HepG2 (cell line): ENCODE results near the gene VWC2L. TPM values are rescaled to one million over a fixed set of nuclear protein-coding genes. Genes with fewer than 3 reads are reported as not detected.

Experiments
- HDAC1 ChIP-seq: sonication (generic); formaldehyde crosslinking; IDR thresholded peaks from 2 replicates; pipeline ENCODE4 v1.5.1; 2020; ENCODE audit warnings: mild to moderate bottlenecking, missing genetic modification reagents
- ISL2 ChIP-seq: sonication (generic); formaldehyde crosslinking; IDR thresholded peaks from 2 replicates; pipeline ENCODE4 v1.5.0; 2020; ENCODE audit warnings: missing genetic modification reagents
- KDM5A ChIP-seq: fragments of 200-600 bp; sonication (generic); IDR thresholded peaks from 2 replicates; pipeline ENCODE4 v1.7.0; 2018; ENCODE audit warnings: antibody characterized with exemption, mild to moderate bottlenecking, low read length, borderline replicate concordance
- MAFG ChIP-seq: sonication (generic); formaldehyde crosslinking; IDR thresholded peaks from 2 replicates; pipeline ENCODE4 v1.5.1; 2020; ENCODE audit warnings: mild to moderate bottlenecking, missing genetic modification reagents
- MED13 ChIP-seq: sonication (generic); formaldehyde crosslinking; IDR thresholded peaks from 2 replicates; pipeline ENCODE4 v1.5.0; 2020; ENCODE audit warnings: missing genetic modification reagents
- RAD21 ChIP-seq: fragments of 450-650 bp; formaldehyde crosslinking; IDR thresholded peaks from 2 replicates; pipeline ENCODE4 v1.5.0; 2020; ENCODE audit warnings: mild to moderate bottlenecking
- SIN3A ChIP-seq: IDR thresholded peaks from 2 replicates; pipeline ENCODE4 v1.6.1; 2011; ENCODE audit warnings: low read depth, mild to moderate bottlenecking, control low read depth, low read length, borderline replicate concordance
- SIX1 ChIP-seq: sonication (generic); formaldehyde crosslinking; IDR thresholded peaks from 2 replicates; pipeline ENCODE4 v1.4.0; 2020; ENCODE audit warnings: missing genetic modification reagents, borderline replicate concordance
- SOX13 ChIP-seq, 3 experiments: fragments of 450-650 bp in 1 of 3; sonication (generic) in 1 of 3; formaldehyde crosslinking in 1 of 3; IDR thresholded peaks in 2 of 3; conservative IDR thresholded peaks in 1 of 3; 2 replicates each; pipeline versions ENCODE4 v1.5.0 to v1.6.1; 2016 to 2020; ENCODE audit warnings: antibody characterized with exemption in 1 of 3, mild to moderate bottlenecking in 1 of 3, missing compliant biosample characterization in 1 of 3, missing genetic modification reagents in 1 of 3, moderate library complexity in 1 of 3
- STAT5B ChIP-seq: sonication (generic); formaldehyde crosslinking; IDR thresholded peaks from 2 replicates; pipeline ENCODE4 v1.4.0; 2020; ENCODE audit warnings: missing genetic modification reagents
- TRIM24 ChIP-seq: sonication (generic); formaldehyde crosslinking; IDR thresholded peaks from 2 replicates; pipeline ENCODE4 v1.8.0; 2022; ENCODE audit warnings: mild to moderate bottlenecking, missing genetic modification reagents
- ZC3H4 ChIP-seq: sonication (generic); formaldehyde crosslinking; IDR thresholded peaks from 2 replicates; pipeline ENCODE4 v1.4.0; 2020; ENCODE audit warnings: missing genetic modification reagents, borderline replicate concordance
- ZFP91 ChIP-seq: sonication (generic); formaldehyde crosslinking; IDR thresholded peaks from 2 replicates; pipeline ENCODE4 v1.9.0; 2022; ENCODE audit warnings: missing genetic modification reagents, mild to moderate bottlenecking, borderline replicate concordance
- ZFX ChIP-seq: sonication (generic); formaldehyde crosslinking; IDR thresholded peaks from 2 replicates; pipeline ENCODE4 v1.4.0; 2020; ENCODE audit warnings: mild to moderate bottlenecking, low read depth, missing genetic modification reagents, moderate library complexity
- ZNF260 ChIP-seq: sonication (generic); formaldehyde crosslinking; IDR thresholded peaks from 2 replicates; pipeline ENCODE4 v1.4.0; 2020; ENCODE audit warnings: missing genetic modification reagents, low read depth, mild to moderate bottlenecking, borderline replicate concordance
- ZNF264 ChIP-seq: sonication (generic); formaldehyde crosslinking; IDR thresholded peaks from 2 replicates; pipeline ENCODE4 v1.4.0; 2020; ENCODE audit warnings: missing genetic modification reagents
- ZNF280B ChIP-seq: sonication (generic); formaldehyde crosslinking; IDR thresholded peaks from 2 replicates; pipeline ENCODE4 v1.5.0; 2020; ENCODE audit warnings: missing genetic modification reagents, mild to moderate bottlenecking, borderline replicate concordance
- ZNF562 ChIP-seq: sonication (generic); formaldehyde crosslinking; IDR thresholded peaks from 2 replicates; pipeline ENCODE4 v1.8.0; 2022; ENCODE audit warnings: missing genetic modification reagents, borderline replicate concordance
- polyA plus RNA-seq, 8 experiments: library from polyadenylated mRNA; depleted of rRNA in 3 of 8; stranded (reverse) in 7 of 8; unstranded in 1 of 8; fragments of >200 nt; fragmentation: Illumina TruSeq in 4 of 8; extraction: Trizol in 4 of 8; gene quantifications; 2 replicates each; pipeline versions ENCODE4 v1.2.1 to v1.2.3, GENCODE V29; 2011 to 2016; ENCODE audit warnings: low read depth in 4 of 8, missing spikeins in 1 of 8, mixed read lengths in 1 of 8; ENCODE audit not compliant: insufficient read depth in 1 of 8
- total RNA-seq, 5 experiments: library from RNA; depleted of rRNA; stranded (reverse); fragments of >200 nt; fragmentation: Illumina TruSeq; extraction: Trizol; gene quantifications; 2 replicates each; pipeline ENCODE4 v1.2.3, GENCODE V29; 2016; ENCODE audit warnings: low read depth in 1 of 5
- TF ChIP-seq, protein P1 (sequence below): sonication (generic); formaldehyde crosslinking; IDR thresholded peaks from 2 replicates; pipeline ENCODE4 v1.8.1; 2023; ENCODE audit warnings: mild to moderate bottlenecking, missing genetic modification reagents, borderline replicate concordance
- TF ChIP-seq, protein P2 (sequence below): sonication (generic); formaldehyde crosslinking; conservative IDR thresholded peaks from 2 replicates; pipeline ENCODE4 v1.4.0; 2020; ENCODE audit warnings: missing genetic modification reagents
- TF ChIP-seq, protein P3 (sequence below): sonication (generic); formaldehyde crosslinking; IDR thresholded peaks from 2 replicates; pipeline ENCODE4 v1.5.0; 2020; ENCODE audit warnings: missing genetic modification reagents

Gene VWC2L
- total and polyA plus RNA-seq, 2 of the 13 experiments (the other 11 are each of a cell fraction or from before 2014, with no cell fraction given) = not detected

GRCh38 chr2:214410918-214411554 lies at the start of gene VWC2L (continued):
- TF ChIP-seq ZNF280B (CRISPR knock-in tag) = peak; percentile 77; the same call in 1 of the 2 replicates
- TF ChIP-seq HDAC1 = 0 out of 2 replicates have a peak, but pooled peaks have one; percentile 31
- TF ChIP-seq ZNF260 = no peak
- TF ChIP-seq KDM5A = no peak
- TF ChIP-seq TRIM24 = no peak
- no peak for TF ChIP-seq ZFX (CRISPR knock-in tag)
- TF ChIP-seq MED13 = 0 out of 2 replicates have a peak, but pooled peaks have one; percentile 35
- TF ChIP-seq, protein P1, sequence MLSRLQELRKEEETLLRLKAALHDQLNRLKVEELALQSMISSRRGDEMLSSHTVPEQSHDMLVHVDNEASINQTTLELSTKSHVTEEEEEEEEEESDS (CRISPR knock-in tag) = peak; percentile 88
- TF ChIP-seq ZNF562 (CRISPR knock-in tag) = no peak
- 0 out of 2 replicates have a peak, but pooled peaks have one; percentile 33 for TF ChIP-seq SIN3A
- TF ChIP-seq, protein P2, sequence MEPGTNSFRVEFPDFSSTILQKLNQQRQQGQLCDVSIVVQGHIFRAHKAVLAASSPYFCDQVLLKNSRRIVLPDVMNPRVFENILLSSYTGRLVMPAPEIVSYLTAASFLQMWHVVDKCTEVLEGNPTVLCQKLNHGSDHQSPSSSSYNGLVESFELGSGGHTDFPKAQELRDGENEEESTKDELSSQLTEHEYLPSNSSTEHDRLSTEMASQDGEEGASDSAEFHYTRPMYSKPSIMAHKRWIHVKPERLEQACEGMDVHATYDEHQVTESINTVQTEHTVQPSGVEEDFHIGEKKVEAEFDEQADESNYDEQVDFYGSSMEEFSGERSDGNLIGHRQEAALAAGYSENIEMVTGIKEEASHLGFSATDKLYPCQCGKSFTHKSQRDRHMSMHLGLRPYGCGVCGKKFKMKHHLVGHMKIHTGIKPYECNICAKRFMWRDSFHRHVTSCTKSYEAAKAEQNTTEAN (CRISPR knock-in tag) = peak; percentile 90
- peak; percentile 24; the same call in 1 of the 2 replicates for TF ChIP-seq ZFP91 (CRISPR knock-in tag)
- peak; percentile 87 for TF ChIP-seq ZNF264 (CRISPR knock-in tag)
- no peak for TF ChIP-seq RAD21 (CRISPR knock-in tag)
- TF ChIP-seq MAFG = no peak
- TF ChIP-seq ISL2 = peak; percentile 79
- TF ChIP-seq SIX1 (CRISPR knock-in tag) = peak; percentile 62; the same call in 1 of the 2 replicates
- TF ChIP-seq, protein P3, sequence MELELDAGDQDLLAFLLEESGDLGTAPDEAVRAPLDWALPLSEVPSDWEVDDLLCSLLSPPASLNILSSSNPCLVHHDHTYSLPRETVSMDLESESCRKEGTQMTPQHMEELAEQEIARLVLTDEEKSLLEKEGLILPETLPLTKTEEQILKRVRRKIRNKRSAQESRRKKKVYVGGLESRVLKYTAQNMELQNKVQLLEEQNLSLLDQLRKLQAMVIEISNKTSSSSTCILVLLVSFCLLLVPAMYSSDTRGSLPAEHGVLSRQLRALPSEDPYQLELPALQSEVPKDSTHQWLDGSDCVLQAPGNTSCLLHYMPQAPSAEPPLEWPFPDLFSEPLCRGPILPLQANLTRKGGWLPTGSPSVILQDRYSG (CRISPR knock-in tag) = peak; percentile 93
- peak; percentile 72; the same call in 1 of the 2 replicates for TF ChIP-seq STAT5B (CRISPR knock-in tag)
- TF ChIP-seq ZC3H4 (CRISPR knock-in tag) = no peak
- no peak for TF ChIP-seq SOX13 (IDR thresholded peaks at IDR 0.05)
- peak in 1 of 2 experiments; percentile 60; a peak in 2 of 4 replicates for TF ChIP-seq SOX13 (CRISPR knock-in tag; conservative IDR thresholded peaks at IDR 0.05 in 1 of 2, IDR thresholded peaks at IDR 0.05 in 1 of 2)
